Measurements from ENCODE around the gene EPS8L2. TPM values are rescaled to one million over a fixed set of nuclear protein-coding genes. Genes with fewer than 3 reads are reported as not detected.

EPS8L2 gene
- total and polyA plus RNA-seq, 2 of the 8 experiments (the other 6 are each of a cell fraction or from before 2014, with no cell fraction given): 38.5 to 57.0 TPM

GRCh38 chr11:746289-747157 is 40.5 kb downstream of the EPS8L2 start (continued):
- TF ChIP-seq, protein P1, sequence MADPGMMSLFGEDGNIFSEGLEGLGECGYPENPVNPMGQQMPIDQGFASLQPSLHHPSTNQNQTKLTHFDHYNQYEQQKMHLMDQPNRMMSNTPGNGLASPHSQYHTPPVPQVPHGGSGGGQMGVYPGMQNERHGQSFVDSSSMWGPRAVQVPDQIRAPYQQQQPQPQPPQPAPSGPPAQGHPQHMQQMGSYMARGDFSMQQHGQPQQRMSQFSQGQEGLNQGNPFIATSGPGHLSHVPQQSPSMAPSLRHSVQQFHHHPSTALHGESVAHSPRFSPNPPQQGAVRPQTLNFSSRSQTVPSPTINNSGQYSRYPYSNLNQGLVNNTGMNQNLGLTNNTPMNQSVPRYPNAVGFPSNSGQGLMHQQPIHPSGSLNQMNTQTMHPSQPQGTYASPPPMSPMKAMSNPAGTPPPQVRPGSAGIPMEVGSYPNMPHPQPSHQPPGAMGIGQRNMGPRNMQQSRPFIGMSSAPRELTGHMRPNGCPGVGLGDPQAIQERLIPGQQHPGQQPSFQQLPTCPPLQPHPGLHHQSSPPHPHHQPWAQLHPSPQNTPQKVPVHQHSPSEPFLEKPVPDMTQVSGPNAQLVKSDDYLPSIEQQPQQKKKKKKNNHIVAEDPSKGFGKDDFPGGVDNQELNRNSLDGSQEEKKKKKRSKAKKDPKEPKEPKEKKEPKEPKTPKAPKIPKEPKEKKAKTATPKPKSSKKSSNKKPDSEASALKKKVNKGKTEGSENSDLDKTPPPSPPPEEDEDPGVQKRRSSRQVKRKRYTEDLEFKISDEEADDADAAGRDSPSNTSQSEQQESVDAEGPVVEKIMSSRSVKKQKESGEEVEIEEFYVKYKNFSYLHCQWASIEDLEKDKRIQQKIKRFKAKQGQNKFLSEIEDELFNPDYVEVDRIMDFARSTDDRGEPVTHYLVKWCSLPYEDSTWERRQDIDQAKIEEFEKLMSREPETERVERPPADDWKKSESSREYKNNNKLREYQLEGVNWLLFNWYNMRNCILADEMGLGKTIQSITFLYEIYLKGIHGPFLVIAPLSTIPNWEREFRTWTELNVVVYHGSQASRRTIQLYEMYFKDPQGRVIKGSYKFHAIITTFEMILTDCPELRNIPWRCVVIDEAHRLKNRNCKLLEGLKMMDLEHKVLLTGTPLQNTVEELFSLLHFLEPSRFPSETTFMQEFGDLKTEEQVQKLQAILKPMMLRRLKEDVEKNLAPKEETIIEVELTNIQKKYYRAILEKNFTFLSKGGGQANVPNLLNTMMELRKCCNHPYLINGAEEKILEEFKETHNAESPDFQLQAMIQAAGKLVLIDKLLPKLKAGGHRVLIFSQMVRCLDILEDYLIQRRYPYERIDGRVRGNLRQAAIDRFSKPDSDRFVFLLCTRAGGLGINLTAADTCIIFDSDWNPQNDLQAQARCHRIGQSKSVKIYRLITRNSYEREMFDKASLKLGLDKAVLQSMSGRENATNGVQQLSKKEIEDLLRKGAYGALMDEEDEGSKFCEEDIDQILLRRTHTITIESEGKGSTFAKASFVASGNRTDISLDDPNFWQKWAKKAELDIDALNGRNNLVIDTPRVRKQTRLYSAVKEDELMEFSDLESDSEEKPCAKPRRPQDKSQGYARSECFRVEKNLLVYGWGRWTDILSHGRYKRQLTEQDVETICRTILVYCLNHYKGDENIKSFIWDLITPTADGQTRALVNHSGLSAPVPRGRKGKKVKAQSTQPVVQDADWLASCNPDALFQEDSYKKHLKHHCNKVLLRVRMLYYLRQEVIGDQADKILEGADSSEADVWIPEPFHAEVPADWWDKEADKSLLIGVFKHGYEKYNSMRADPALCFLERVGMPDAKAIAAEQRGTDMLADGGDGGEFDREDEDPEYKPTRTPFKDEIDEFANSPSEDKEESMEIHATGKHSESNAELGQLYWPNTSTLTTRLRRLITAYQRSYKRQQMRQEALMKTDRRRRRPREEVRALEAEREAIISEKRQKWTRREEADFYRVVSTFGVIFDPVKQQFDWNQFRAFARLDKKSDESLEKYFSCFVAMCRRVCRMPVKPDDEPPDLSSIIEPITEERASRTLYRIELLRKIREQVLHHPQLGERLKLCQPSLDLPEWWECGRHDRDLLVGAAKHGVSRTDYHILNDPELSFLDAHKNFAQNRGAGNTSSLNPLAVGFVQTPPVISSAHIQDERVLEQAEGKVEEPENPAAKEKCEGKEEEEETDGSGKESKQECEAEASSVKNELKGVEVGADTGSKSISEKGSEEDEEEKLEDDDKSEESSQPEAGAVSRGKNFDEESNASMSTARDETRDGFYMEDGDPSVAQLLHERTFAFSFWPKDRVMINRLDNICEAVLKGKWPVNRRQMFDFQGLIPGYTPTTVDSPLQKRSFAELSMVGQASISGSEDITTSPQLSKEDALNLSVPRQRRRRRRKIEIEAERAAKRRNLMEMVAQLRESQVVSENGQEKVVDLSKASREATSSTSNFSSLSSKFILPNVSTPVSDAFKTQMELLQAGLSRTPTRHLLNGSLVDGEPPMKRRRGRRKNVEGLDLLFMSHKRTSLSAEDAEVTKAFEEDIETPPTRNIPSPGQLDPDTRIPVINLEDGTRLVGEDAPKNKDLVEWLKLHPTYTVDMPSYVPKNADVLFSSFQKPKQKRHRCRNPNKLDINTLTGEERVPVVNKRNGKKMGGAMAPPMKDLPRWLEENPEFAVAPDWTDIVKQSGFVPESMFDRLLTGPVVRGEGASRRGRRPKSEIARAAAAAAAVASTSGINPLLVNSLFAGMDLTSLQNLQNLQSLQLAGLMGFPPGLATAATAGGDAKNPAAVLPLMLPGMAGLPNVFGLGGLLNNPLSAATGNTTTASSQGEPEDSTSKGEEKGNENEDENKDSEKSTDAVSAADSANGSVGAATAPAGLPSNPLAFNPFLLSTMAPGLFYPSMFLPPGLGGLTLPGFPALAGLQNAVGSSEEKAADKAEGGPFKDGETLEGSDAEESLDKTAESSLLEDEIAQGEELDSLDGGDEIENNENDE (IDR thresholded peaks at IDR 0.05; ENCODE audit: insufficient replicate concordance, low read length): no peak
- TF ChIP-seq MAFK (IDR thresholded peaks at IDR 0.05; ENCODE audit: low read depth, low read length): peak; percentile 84
- TF ChIP-seq NANOG (IDR thresholded peaks at IDR 0.05; ENCODE audit: insufficient read depth, low read depth, low read length, poor library complexity, severe bottlenecking): no peak
- no peak for TF ChIP-seq SP1 (IDR thresholded peaks at IDR 0.05; ENCODE audit: low read depth, low read length)
- no peak for TF ChIP-seq GABPA (IDR thresholded peaks at IDR 0.05; ENCODE audit: borderline replicate concordance, insufficient read depth, low read length)
- TF ChIP-seq BACH1 (IDR thresholded peaks at IDR 0.05; ENCODE audit: low read length): peak; percentile 94
- TF ChIP-seq JUND (IDR thresholded peaks at IDR 0.05; ENCODE audit: low read length): no peak
- peak; percentile 38 for TF ChIP-seq ASH2L (IDR thresholded peaks at IDR 0.05; ENCODE audit: low read length)
- no peak for TF ChIP-seq GTF2F1 (IDR thresholded peaks at IDR 0.05; ENCODE audit: borderline replicate concordance, low read depth, low read length)
- TF ChIP-seq RAD21 (IDR thresholded peaks at IDR 0.05 in 1 of 2, conservative IDR thresholded peaks at IDR 0.05 in 1 of 2; ENCODE audit: low read depth in 2 of 2, low read length in 2 of 2): no peak

Measured in H1 (cell line).